GM13976 (cell line): Measurements from ENCODE around the gene ATM.
"Not testable (repeated sequence)": the region's sequence is repeated elsewhere in the genome, so short reads cannot be mapped to it uniquely, and the experiment has no call there.

ENCODE experiments used
- DNase-seq: peaks from one replicate; pipeline ENCODE4 v3.0.0; 2012; ENCODE audit warnings: low spot score
- CTCF ChIP-seq: IDR thresholded peaks from 2 replicates; pipeline ENCODE4 v1.5.1; 2012; ENCODE audit warnings: borderline replicate concordance, mild to moderate bottlenecking; ENCODE audit not compliant: insufficient read depth; ENCODE audit errors: extremely low read depth, missing control alignments, control extremely low read depth
- in situ Hi-C: fragments of 300-500 bp; cut with MboI; formaldehyde crosslinking; loops from one replicate; pipeline ENCODE4 v1.12.0; 2022; ENCODE audit warnings: low sequenced_read_pairs, mixed read lengths, inconsistent platforms; ENCODE audit not compliant: unreplicated experiment

ATM gene

GRCh38 chr11:108241330-108242037, 18.6 kb downstream of the ATM start:
- in situ Hi-C loops, result loop anchor here (25.0 kb wide), 1 partner anchor 396 kb away; no protein-coding TSS in a partner anchor
- DNase-seq, result no peak
- no peak for TF ChIP-seq CTCF

- in situ Hi-C loops, result loop anchor here (25.0 kb wide), 1 partner anchor 395 kb away; no protein-coding TSS in a partner anchor
- TF ChIP-seq CTCF, result no peak
- DNase-seq, result no peak
Observed at GRCh38 chr11:108242422-108242821, 19.6 kb downstream of the ATM start.

GRCh38 chr11:108246308-108246707, 23.4 kb downstream of the ATM start:
- no peak for TF ChIP-seq CTCF
- in situ Hi-C loops, result loop anchor here (25.0 kb wide), 1 partner anchor 391 kb away; no protein-coding TSS in a partner anchor
- DNase-seq, result no peak

GRCh38 chr11:108246885-108247284, 24.0 kb downstream of the ATM start:
- in situ Hi-C loops, result loop anchor here (25.0 kb wide), 1 partner anchor 390 kb away; no protein-coding TSS in a partner anchor
- no peak for TF ChIP-seq CTCF
- DNase-seq, result no peak

GRCh38 chr11:108253176-108253575, 30.3 kb downstream of the ATM start:
- in situ Hi-C loops, result no loop called here

GRCh38 chr11:108269583-108269982, 46.7 kb downstream of the ATM start:
- in situ Hi-C loops, result no loop called here
- no peak for DNase-seq
- TF ChIP-seq CTCF, result no peak

More at GRCh38 chr11:108253176-108253575, 30.3 kb downstream of the ATM start:
- no peak for DNase-seq
- no peak for TF ChIP-seq CTCF

GRCh38 chr11:108276985-108277616, 54.2 kb downstream of the ATM start:
- in situ Hi-C loops, result not testable (repeated sequence)

More at GRCh38 chr11:108276985-108277616, 54.2 kb downstream of the ATM start:
- DNase-seq, result not testable (repeated sequence)
